GOT3 (cell line): ENCODE measurements around the gene TRNAU1AP.
"Not testable (repeated sequence)": the region's sequence is repeated elsewhere in the genome, so short reads cannot be mapped to it uniquely, and the experiment has no call there.

Source experiments
- DNase-seq: peaks from one replicate; lab custom pipeline; 2025; ENCODE audit warnings: mixed read lengths; lab: John Stamatoyannopoulos, UW

Gene TRNAU1AP

GRCh38 chr1:28577052-28577678, 24.3 kb downstream of the TRNAU1AP start:
- DNase-seq = no peak

- DNase-seq = no peak
These were observed 25.1 kb downstream of the TRNAU1AP start for GRCh38 chr1:28577738-28578536.

GRCh38 chr1:28578696-28579218, 25.9 kb downstream of the TRNAU1AP start:
- no peak for DNase-seq

- DNase-seq = no peak
These were observed 26.5 kb downstream of the TRNAU1AP start for GRCh38 chr1:28579401-28579800.

- DNase-seq = no peak
These were observed 28.0 kb downstream of the TRNAU1AP start for GRCh38 chr1:28580722-28581530.

- DNase-seq = peak; percentile 89
These were observed 28.8 kb downstream of the TRNAU1AP start for GRCh38 chr1:28581531-28582247.

- DNase-seq = no peak
These were observed 29.3 kb downstream of the TRNAU1AP start for GRCh38 chr1:28582248-28582615.

- not testable (repeated sequence) for DNase-seq
These were observed 33.9 kb downstream of the TRNAU1AP start for GRCh38 chr1:28586585-28587391.

GRCh38 chr1:28591708-28592320, 38.9 kb downstream of the TRNAU1AP start, which contains the start of gene RAB42:
Gene RAB42 (plus strand): TSS chr1:28592265. CDS start chr1:28592512, 247 bp downstream.
- no peak for DNase-seq

GRCh38 chr1:28592321-28593071, 39.6 kb downstream of the TRNAU1AP start:
- DNase-seq = no peak

GRCh38 chr1:28593988-28594356, 41.1 kb downstream of the TRNAU1AP start:
- DNase-seq = not testable (repeated sequence)

GRCh38 chr1:28594686-28595411, 42.0 kb downstream of the TRNAU1AP start:
- DNase-seq = not testable (repeated sequence)

GRCh38 chr1:28595412-28596191, 42.7 kb downstream of the TRNAU1AP start:
- no peak for DNase-seq

GRCh38 chr1:28596276-28596675, 43.4 kb downstream of the TRNAU1AP start:
- DNase-seq = not testable (repeated sequence)

GRCh38 chr1:28601696-28602095, 48.8 kb downstream of the TRNAU1AP start:
- no peak for DNase-seq

GRCh38 chr1:28602536-28603439, 49.9 kb downstream of the TRNAU1AP start:
- no peak for DNase-seq

GRCh38 chr1:28604411-28604810, 51.5 kb downstream of the TRNAU1AP start:
- DNase-seq = no peak
